Esophagus muscularis mucosa (tissue), 3 donors: ENCODE results near the gene SHH.

Experiments
- CTCF ChIP-seq, 3 experiments: fragments of 200-600 bp in 2 of 3; fragments of 450-650 bp in 1 of 3; sonication (generic) in 2 of 3; IDR thresholded peaks; one replicate each; pipeline ENCODE4 v1.5.1; 2017 to 2019; ENCODE audit warnings: antibody characterized with exemption in 3 of 3, mild to moderate bottlenecking in 2 of 3, moderate library complexity in 1 of 3
- POLR2AphosphoS5 ChIP-seq, 2 donors: sonication (generic); formaldehyde crosslinking; IDR thresholded peaks; one replicate each; pipeline ENCODE4 v1.6.1; 2017; ENCODE audit warnings: antibody characterized with exemption in 2 of 2

GRCh38 chr7:155807065-155807671 is 5.1 kb downstream of the SHH start:
- TF ChIP-seq CTCF (IDR thresholded peaks at IDR 0.05), result no peak
- TF ChIP-seq POLR2AphosphoS5 (IDR thresholded peaks at IDR 0.05), result no peak
